Measurements from ENCODE around the gene DIP2C. TPM values are rescaled to one million over a fixed set of nuclear protein-coding genes. Genes with fewer than 3 reads are reported as not detected.

The DIP2C gene
- total and polyA plus RNA-seq, 2 donors from 2014 or later: 6.2 to 22.6 TPM

- H3K9ac ChIP-seq (ENCODE audit: low read length in 3 of 3): no peak overlapping the region
- peaks cover 0 to 12% (median 5%) of the 10 kb centered on the region in 3 donors for H3K4me1 ChIP-seq (ENCODE audit: control insufficient read depth in 2 of 3, insufficient read depth in 2 of 3, low read depth in 1 of 3, low read length in 3 of 3)
- H3K9me3 ChIP-seq (ENCODE audit: control insufficient read depth in 2 of 3, insufficient read depth in 1 of 3, low read length in 3 of 3): no peaks in the 10 kb centered on the region
- FAIRE-seq (no peak), DNase-seq (no peak)
- no peak overlapping the region for H3K4me3 ChIP-seq (ENCODE audit: low read length in 3 of 3)
- TF ChIP-seq, protein P1, sequence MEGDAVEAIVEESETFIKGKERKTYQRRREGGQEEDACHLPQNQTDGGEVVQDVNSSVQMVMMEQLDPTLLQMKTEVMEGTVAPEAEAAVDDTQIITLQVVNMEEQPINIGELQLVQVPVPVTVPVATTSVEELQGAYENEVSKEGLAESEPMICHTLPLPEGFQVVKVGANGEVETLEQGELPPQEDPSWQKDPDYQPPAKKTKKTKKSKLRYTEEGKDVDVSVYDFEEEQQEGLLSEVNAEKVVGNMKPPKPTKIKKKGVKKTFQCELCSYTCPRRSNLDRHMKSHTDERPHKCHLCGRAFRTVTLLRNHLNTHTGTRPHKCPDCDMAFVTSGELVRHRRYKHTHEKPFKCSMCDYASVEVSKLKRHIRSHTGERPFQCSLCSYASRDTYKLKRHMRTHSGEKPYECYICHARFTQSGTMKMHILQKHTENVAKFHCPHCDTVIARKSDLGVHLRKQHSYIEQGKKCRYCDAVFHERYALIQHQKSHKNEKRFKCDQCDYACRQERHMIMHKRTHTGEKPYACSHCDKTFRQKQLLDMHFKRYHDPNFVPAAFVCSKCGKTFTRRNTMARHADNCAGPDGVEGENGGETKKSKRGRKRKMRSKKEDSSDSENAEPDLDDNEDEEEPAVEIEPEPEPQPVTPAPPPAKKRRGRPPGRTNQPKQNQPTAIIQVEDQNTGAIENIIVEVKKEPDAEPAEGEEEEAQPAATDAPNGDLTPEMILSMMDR (IDR thresholded peaks at IDR 0.05; ENCODE audit: borderline replicate concordance, extremely low read depth, insufficient read depth): no peak
- intact Hi-C loops (cut with DNase I): no loop called here
- peaks cover 5 to 9% (median 7%) of the 10 kb centered on the region in 3 donors for H3K36me3 ChIP-seq (ENCODE audit: control insufficient read depth in 2 of 3, insufficient read depth in 3 of 3, low read length in 3 of 3)
- H3K27me3 ChIP-seq (ENCODE audit: control insufficient read depth, insufficient read depth, low read length): no peaks in the 10 kb centered on the region
- no peak overlapping the region for H3K27ac ChIP-seq (ENCODE audit: low read depth in 2 of 2, low read length in 2 of 2)
Measured at GRCh38 chr10:377228-377627, 312.2 kb downstream of the DIP2C start.

DNA sequence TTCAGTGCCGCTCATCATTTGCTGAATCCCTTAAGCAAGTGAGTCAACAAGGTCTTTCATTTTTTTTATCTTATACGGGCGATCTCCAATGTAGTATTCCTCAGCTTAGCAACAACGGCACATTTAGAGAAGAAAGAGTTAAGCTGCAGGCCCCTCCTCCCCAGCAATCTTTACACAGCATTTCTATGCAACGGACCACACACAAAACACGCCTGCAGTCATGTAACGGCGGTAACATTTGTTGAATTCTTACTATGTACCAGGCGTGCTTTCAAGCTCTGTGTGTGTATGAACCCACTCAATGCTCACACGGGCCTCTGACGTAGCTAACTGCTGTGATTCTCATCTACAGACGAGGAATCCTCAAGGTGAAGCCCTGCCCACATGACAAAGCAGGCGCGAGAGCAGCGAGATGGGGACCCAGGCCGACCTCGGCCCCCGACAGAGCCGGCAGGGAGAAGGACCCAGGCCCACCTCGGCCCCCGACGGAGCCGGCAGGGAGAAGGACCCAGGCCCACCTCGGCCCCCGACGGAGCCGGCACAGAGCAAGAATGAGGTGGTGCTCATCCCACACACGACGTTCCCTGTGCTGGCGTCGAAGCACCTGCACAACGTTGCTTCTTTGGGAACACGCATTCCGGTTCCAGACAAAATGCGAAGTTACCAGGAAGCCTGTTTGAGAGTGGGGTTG, 313.5 kb downstream of the DIP2C start:
- Histone ChIP-seq H3K27me3 (ENCODE audit: control insufficient read depth, insufficient read depth, low read length) (no peaks in the 10 kb centered on the region), H3K9me3 (ENCODE audit: control insufficient read depth in 2 of 3, insufficient read depth in 1 of 3, low read length in 3 of 3) (no peaks in the 10 kb centered on the region), H3K36me3 (ENCODE audit: control insufficient read depth in 2 of 3, insufficient read depth in 3 of 3, low read length in 3 of 3) (peaks cover 0 to 5% (median 3%) of the 10 kb centered on the region in 3 donors), H3K4me1 (ENCODE audit: control insufficient read depth in 2 of 3, insufficient read depth in 2 of 3, low read depth in 1 of 3, low read length in 3 of 3) (peaks cover 0 to 12% (median 5%) of the 10 kb centered on the region in 3 donors), H3K27ac (ENCODE audit: low read depth in 2 of 2, low read length in 2 of 2) (no peak overlapping the region), H3K4me3 (ENCODE audit: low read length in 3 of 3) (no peak overlapping the region), H3K9ac (ENCODE audit: low read length in 3 of 3) (no peak overlapping the region)
- FAIRE-seq (no peak), DNase-seq (no peak)
- intact Hi-C loops (cut with DNase I): no loop called here
- TF ChIP-seq, protein P1 (IDR thresholded peaks at IDR 0.05; ENCODE audit: borderline replicate concordance, extremely low read depth, insufficient read depth): no peak

GRCh38 chr10:374354-374753, 315.1 kb downstream of the DIP2C start:
- no peak overlapping the region for H3K4me3 ChIP-seq (ENCODE audit: low read length in 3 of 3)
- H3K27ac ChIP-seq (ENCODE audit: low read depth in 2 of 2, low read length in 2 of 2): peak overlapping the region in 1 of 2 donors; percentile 17
- intact Hi-C loops (cut with DNase I): no loop called here
- peaks cover 0 to 12% (median 5%) of the 10 kb centered on the region in 3 donors for H3K4me1 ChIP-seq (ENCODE audit: control insufficient read depth in 2 of 3, insufficient read depth in 2 of 3, low read depth in 1 of 3, low read length in 3 of 3)
- TF ChIP-seq, protein P1 (IDR thresholded peaks at IDR 0.05; ENCODE audit: borderline replicate concordance, extremely low read depth, insufficient read depth): no peak
- DNase-seq (no peak), FAIRE-seq (no peak)
- H3K9me3 ChIP-seq (ENCODE audit: control insufficient read depth in 2 of 3, insufficient read depth in 1 of 3, low read length in 3 of 3): no peaks in the 10 kb centered on the region
- peaks cover 0 to 5% (median 3%) of the 10 kb centered on the region in 3 donors for H3K36me3 ChIP-seq (ENCODE audit: control insufficient read depth in 2 of 3, insufficient read depth in 3 of 3, low read length in 3 of 3)
- no peaks in the 10 kb centered on the region for H3K27me3 ChIP-seq (ENCODE audit: control insufficient read depth, insufficient read depth, low read length)
- H3K9ac ChIP-seq (ENCODE audit: low read length in 3 of 3): no peak overlapping the region

Data from kidney (tissue), 14 donors.